Thyroid gland (tissue), 4 donors: Measurements from ENCODE around the gene PBX1.

Experiments
- CTCF ChIP-seq, 6 experiments: fragments of 200-600 bp in 3 of 6; fragments of 450-650 bp in 3 of 6; sonication (generic) in 3 of 6; IDR thresholded peaks; one replicate each; pipeline ENCODE4 v1.5.1; 2016 to 2019; ENCODE audit warnings: antibody characterized with exemption in 6 of 6, mild to moderate bottlenecking in 2 of 6, inconsistent platforms in 1 of 6, moderate library complexity in 1 of 6
- POLR2A ChIP-seq, 2 donors: fragments of 450-650 bp; IDR thresholded peaks; one replicate each; pipeline ENCODE4 v1.6.1; 2017; ENCODE audit warnings: antibody characterized with exemption in 2 of 2, mild to moderate bottlenecking in 2 of 2, moderate library complexity in 1 of 2

- no peak for TF ChIP-seq CTCF (IDR thresholded peaks at IDR 0.05)
- no peak for TF ChIP-seq POLR2A (IDR thresholded peaks at IDR 0.05)
Measured at GRCh38 chr1:164863056-164863455, 304.1 kb downstream of the PBX1 start.
